ENCODE results near the gene SAMD14. TPM values are rescaled to one million over a fixed set of nuclear protein-coding genes. Genes with fewer than 3 reads are reported as not detected.

SAMD14 gene
- total RNA-seq, 1 donor from 2014 or later, result 8.7 TPM

- no peak for TF ChIP-seq EZH2phosphoT487 (IDR thresholded peaks at IDR 0.05)
- TF ChIP-seq, protein P1, sequence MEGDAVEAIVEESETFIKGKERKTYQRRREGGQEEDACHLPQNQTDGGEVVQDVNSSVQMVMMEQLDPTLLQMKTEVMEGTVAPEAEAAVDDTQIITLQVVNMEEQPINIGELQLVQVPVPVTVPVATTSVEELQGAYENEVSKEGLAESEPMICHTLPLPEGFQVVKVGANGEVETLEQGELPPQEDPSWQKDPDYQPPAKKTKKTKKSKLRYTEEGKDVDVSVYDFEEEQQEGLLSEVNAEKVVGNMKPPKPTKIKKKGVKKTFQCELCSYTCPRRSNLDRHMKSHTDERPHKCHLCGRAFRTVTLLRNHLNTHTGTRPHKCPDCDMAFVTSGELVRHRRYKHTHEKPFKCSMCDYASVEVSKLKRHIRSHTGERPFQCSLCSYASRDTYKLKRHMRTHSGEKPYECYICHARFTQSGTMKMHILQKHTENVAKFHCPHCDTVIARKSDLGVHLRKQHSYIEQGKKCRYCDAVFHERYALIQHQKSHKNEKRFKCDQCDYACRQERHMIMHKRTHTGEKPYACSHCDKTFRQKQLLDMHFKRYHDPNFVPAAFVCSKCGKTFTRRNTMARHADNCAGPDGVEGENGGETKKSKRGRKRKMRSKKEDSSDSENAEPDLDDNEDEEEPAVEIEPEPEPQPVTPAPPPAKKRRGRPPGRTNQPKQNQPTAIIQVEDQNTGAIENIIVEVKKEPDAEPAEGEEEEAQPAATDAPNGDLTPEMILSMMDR (IDR thresholded peaks at IDR 0.05), result no peak
- peaks cover 4% of the 10 kb centered on the region for H3F3A ChIP-seq (ENCODE audit: low read depth)
- H3K4me3 ChIP-seq, result peak overlapping the region; percentile 99
- no peaks in the 10 kb centered on the region for H3K9me3 ChIP-seq (ENCODE audit: low read depth)
- peak; percentile 58 for DNase-seq (ENCODE audit: low spot score)
- no peaks in the 10 kb centered on the region for H4K20me1 ChIP-seq (ENCODE audit: low read depth)
- peaks cover 22% of the 10 kb centered on the region for H3K27me3 Mint-ChIP-seq (ENCODE audit: insufficient read depth, low read depth)
- peak overlapping the region; percentile 98 for H3K4me2 ChIP-seq
- H3K9me3 Mint-ChIP-seq, result no peaks in the 10 kb centered on the region
- H3K4me3 Mint-ChIP-seq, result peak overlapping the region; percentile 99
- peaks cover 32% of the 10 kb centered on the region for H3K4me1 Mint-ChIP-seq
- H3K27ac Mint-ChIP-seq, result peak overlapping the region; percentile 95
- peaks cover 13% of the 10 kb centered on the region for H3K79me2 ChIP-seq (ENCODE audit: low read depth)
- H3K36me3 Mint-ChIP-seq, result peaks cover 7% of the 10 kb centered on the region
- H3K36me3 ChIP-seq, result no peaks in the 10 kb centered on the region
- no peaks in the 10 kb centered on the region for H3K27me3 ChIP-seq
- peaks cover 13% of the 10 kb centered on the region for H3K4me1 ChIP-seq
- H2AFZ ChIP-seq (replicated peaks), result peak overlapping the region; percentile 93
- peak overlapping the region; percentile 74 for H3K9ac ChIP-seq
- H3K27ac ChIP-seq, result no peak overlapping the region
Measured at GRCh38 chr17:50095626-50096037, 34.3 kb downstream of the SAMD14 start.

DNA sequence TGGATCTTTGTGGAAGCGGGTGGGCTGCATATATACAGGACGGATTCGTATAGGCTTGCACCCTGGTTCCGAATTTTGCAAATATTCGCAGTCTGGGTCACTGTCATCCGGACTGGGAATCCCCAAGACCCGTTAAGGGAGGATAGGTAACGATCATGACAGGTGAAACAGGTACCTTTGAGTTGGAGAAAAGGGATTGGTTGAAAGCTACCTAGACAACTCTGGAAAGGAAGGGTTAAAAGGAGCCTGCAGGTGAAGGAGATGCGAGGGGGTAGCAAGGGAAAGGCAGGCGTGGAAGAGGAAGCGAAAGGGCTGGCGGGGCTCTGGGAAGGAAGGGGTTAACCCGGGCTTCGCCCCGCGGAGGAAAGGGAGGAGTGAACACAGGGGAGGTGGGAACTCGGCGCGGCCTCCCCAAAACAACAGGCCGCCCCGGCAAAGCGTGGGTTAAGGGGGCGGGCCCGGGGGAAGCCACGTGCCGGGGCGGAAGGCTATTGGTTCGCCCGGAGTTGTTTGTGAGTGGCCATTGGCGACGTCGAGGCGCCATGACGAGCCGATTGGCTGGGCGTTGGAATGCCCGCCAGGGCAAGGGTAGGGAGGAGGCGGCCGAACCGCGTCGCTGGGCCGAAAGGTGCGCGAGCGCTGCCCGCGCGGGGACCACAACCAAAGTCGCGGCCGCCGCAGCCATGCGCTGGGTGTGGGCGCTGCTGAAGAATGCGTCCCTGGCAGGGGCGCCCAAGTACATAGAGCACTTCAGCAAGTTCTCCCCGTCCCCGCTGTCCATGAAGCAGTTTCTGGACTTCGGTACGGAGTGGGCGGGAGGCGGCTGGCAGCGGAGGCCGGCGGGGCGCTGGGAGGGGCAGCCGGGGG, 35.0 kb downstream of the SAMD14 start, which contains the start of gene PDK2:
Gene PDK2 (plus strand): TSS at position 599 of the 867 bp plus-strand sequence. CDS start 85 bp downstream, at position 684.
- peak within 1 kb of the TSS; percentile 95 for H3K27ac Mint-ChIP-seq
- H3K4me3 ChIP-seq, result peak within 1 kb of the TSS; percentile 99

GRCh38 chr17:50094243-50094752, 35.7 kb downstream of the SAMD14 start:
- no peaks in the 10 kb centered on the region for H3K36me3 ChIP-seq
- H3K27ac Mint-ChIP-seq, result no peak overlapping the region
- H3K36me3 Mint-ChIP-seq, result peaks cover 7% of the 10 kb centered on the region
- peak; percentile 94 for DNase-seq (ENCODE audit: low spot score)
- no peaks in the 10 kb centered on the region for H3K9me3 Mint-ChIP-seq
- H3K9me3 ChIP-seq (ENCODE audit: low read depth), result no peaks in the 10 kb centered on the region
- H3K4me2 ChIP-seq, result peak overlapping the region; percentile 98
- peaks cover 18% of the 10 kb centered on the region for H3K27me3 Mint-ChIP-seq (ENCODE audit: insufficient read depth, low read depth)
- H4K20me1 ChIP-seq (ENCODE audit: low read depth), result no peaks in the 10 kb centered on the region
- TF ChIP-seq EZH2 (IDR thresholded peaks at IDR 0.05), result no peak
- TF ChIP-seq, protein P1 (IDR thresholded peaks at IDR 0.05), result peak; percentile 81
- peaks cover 23% of the 10 kb centered on the region for H3K4me1 Mint-ChIP-seq
- no peak overlapping the region for H3K27ac ChIP-seq
- peak overlapping the region; percentile 35 for H2AFZ ChIP-seq (replicated peaks)
- H3F3A ChIP-seq (ENCODE audit: low read depth), result peaks cover 4% of the 10 kb centered on the region
- no peak overlapping the region for H3K9ac ChIP-seq
- peak overlapping the region; percentile 99 for H3K4me3 ChIP-seq
- peaks cover 13% of the 10 kb centered on the region for H3K79me2 ChIP-seq (ENCODE audit: low read depth)
- H3K4me3 Mint-ChIP-seq, result peak overlapping the region; percentile 99
- H3K4me1 ChIP-seq, result peaks cover 13% of the 10 kb centered on the region
- H3K27me3 ChIP-seq, result no peaks in the 10 kb centered on the region

More for the DNA sequence above, 35.0 kb downstream of the SAMD14 start, which contains the start of gene PDK2:
- Histone ChIP-seq H3K4me1 (peaks cover 13% of the 10 kb centered on the region), H3K9me3 (ENCODE audit: low read depth) (no peaks in the 10 kb centered on the region), H3K27ac (no peak within 1 kb of the TSS), H3K27me3 (no peaks in the 10 kb centered on the region), H3K79me2 (ENCODE audit: low read depth) (peaks cover 13% of the 10 kb centered on the region), H3K4me2 (peak within 1 kb of the TSS; percentile 98), H3F3A (ENCODE audit: low read depth) (peaks cover 4% of the 10 kb centered on the region), H3K9ac (peak within 1 kb of the TSS; percentile 74), H4K20me1 (ENCODE audit: low read depth) (no peaks in the 10 kb centered on the region), H2AFZ (replicated peaks) (peak within 1 kb of the TSS; percentile 93), H3K36me3 (no peaks in the 10 kb centered on the region)
- peak; percentile 99 for DNase-seq (ENCODE audit: low spot score)
- TF ChIP-seq EZH2phosphoT487 (IDR thresholded peaks at IDR 0.05) (no peak), EZH2 (IDR thresholded peaks at IDR 0.05) (no peak)
- TF ChIP-seq, protein P1 (IDR thresholded peaks at IDR 0.05), result no peak
- Mint-ChIP-seq H3K9me3 (no peaks in the 10 kb centered on the region), H3K4me3 (peak within 1 kb of the TSS; percentile 99), H3K36me3 (peaks cover 7% of the 10 kb centered on the region), H3K27me3 (ENCODE audit: insufficient read depth, low read depth) (peaks cover 19% of the 10 kb centered on the region), H3K4me1 (peaks cover 27% of the 10 kb centered on the region)
